ENCODE results near the gene ETNK1. TPM values are rescaled to one million over a fixed set of nuclear protein-coding genes. Genes with fewer than 3 reads are reported as not detected.

Gene ETNK1
- polyA plus RNA-seq, 3 donors = 13.7 to 17.3 (median 16.5) TPM

- peaks cover 64% of the 10 kb centered on the region for H3K79me2 ChIP-seq (ENCODE audit: insufficient read depth, low read length)
- intact Hi-C loops (cut with micrococcal nuclease) = loop anchor here (5.0 kb wide), 1 partner anchor 84 kb away; the partner anchor contains the start of gene C2CD5 (in 2 of the 2)
- H3K4me1 Mint-ChIP-seq = peaks cover 38% of the 10 kb centered on the region
- no peaks in the 10 kb centered on the region for H3K9me3 ChIP-seq (replicated peaks in 1 of 2; ENCODE audit: control insufficient read depth in 1 of 2, insufficient read depth in 1 of 2, low read length in 2 of 2)
- TF ChIP-seq CTCF (IDR thresholded peaks at IDR 0.05) = no peak
- H3K4me3 ChIP-seq (replicated peaks in 1 of 3; ENCODE audit: low read depth in 2 of 3, low read length in 3 of 3) = peak overlapping the region; percentile 82 to 89 (median 87)
- peak overlapping the region; percentile 81 for H3K4me2 ChIP-seq (replicated peaks; ENCODE audit: extremely low read depth, low read length, poor library complexity, severe bottlenecking)
- peak overlapping the region; percentile 96 to 99 (median 97) for H3K27ac Mint-ChIP-seq
- H2AFZ ChIP-seq (ENCODE audit: insufficient read depth, low read depth, low read length, poor library complexity, severe bottlenecking) = peak overlapping the region; percentile 93
- H3K4me3 Mint-ChIP-seq = peak overlapping the region; percentile 94 to 96
- H3K36me3 Mint-ChIP-seq = peaks cover 6 to 8% of the 10 kb centered on the region in 2 donors
- peak overlapping the region in 1 of 2 donors; percentile 97 for H3K27ac ChIP-seq (ENCODE audit: low read depth in 1 of 2, low read length in 2 of 2)
- DNase-seq = peak; percentile 2 to 20 (median 16)
- WGBS (ENCODE audit: insufficient coverage) = no CpG with 5 or more reads among the region's 4 CpGs
- peaks cover 1 to 6% (median 2%) of the 10 kb centered on the region in 3 donors for H3K27me3 Mint-ChIP-seq (ENCODE audit: low read depth in 3 of 3)
- H3K9me3 Mint-ChIP-seq = peaks cover 0 to 2% (median 0%) of the 10 kb centered on the region in 7 donors
- H3K27me3 ChIP-seq (ENCODE audit: control insufficient read depth in 2 of 2, insufficient read depth in 2 of 2, low read length in 2 of 2) = no peaks in the 10 kb centered on the region
- peaks cover 0 to under 1% of the 10 kb centered on the region in 2 donors for H3K36me3 ChIP-seq (replicated peaks in 1 of 2; ENCODE audit: control insufficient read depth in 1 of 2, insufficient read depth in 2 of 2, low read length in 2 of 2)
- no peaks in the 10 kb centered on the region for H4K20me1 ChIP-seq (ENCODE audit: insufficient read depth, low read length)
- H3K4me1 ChIP-seq (ENCODE audit: control insufficient read depth in 1 of 2, insufficient read depth in 2 of 2, low read length in 2 of 2) = peaks cover 14 to 41% of the 10 kb centered on the region in 2 donors
- H3K9ac ChIP-seq (ENCODE audit: insufficient read depth, low read length, poor library complexity, severe bottlenecking) = peak overlapping the region; percentile 92
These were observed 1.4 kb downstream of the ETNK1 start for GRCh38 chr12:22626406-22626805.

- H3K4me3 ChIP-seq (replicated peaks in 1 of 3; ENCODE audit: low read depth in 2 of 3, low read length in 3 of 3) = peak overlapping the region; percentile 2 to 89 (median 87)
- no peak overlapping the region for H2AFZ ChIP-seq (ENCODE audit: insufficient read depth, low read depth, low read length, poor library complexity, severe bottlenecking)
- intact Hi-C loops (cut with micrococcal nuclease) = loop anchor here (5.0 kb wide), 1 partner anchor 85 kb away; the partner anchor contains the start of gene C2CD5 (in 2 of the 2)
- peaks cover 0 to 3% (median 1%) of the 10 kb centered on the region in 3 donors for H3K27me3 Mint-ChIP-seq (ENCODE audit: low read depth in 3 of 3)
- H3K4me2 ChIP-seq (replicated peaks; ENCODE audit: extremely low read depth, low read length, poor library complexity, severe bottlenecking) = peak overlapping the region; percentile 81
- peaks cover 14 to 41% of the 10 kb centered on the region in 2 donors for H3K4me1 ChIP-seq (ENCODE audit: control insufficient read depth in 1 of 2, insufficient read depth in 2 of 2, low read length in 2 of 2)
- peaks cover 0 to 2% (median 0%) of the 10 kb centered on the region in 7 donors for H3K9me3 Mint-ChIP-seq
- no peaks in the 10 kb centered on the region for H3K9me3 ChIP-seq (replicated peaks in 1 of 2; ENCODE audit: control insufficient read depth in 1 of 2, insufficient read depth in 1 of 2, low read length in 2 of 2)
- TF ChIP-seq CTCF (IDR thresholded peaks at IDR 0.05) = no peak
- DNase-seq = no peak
- H3K27ac ChIP-seq (ENCODE audit: low read depth in 1 of 2, low read length in 2 of 2) = peak overlapping the region in 1 of 2 donors; percentile 97
- peaks cover 73% of the 10 kb centered on the region for H3K79me2 ChIP-seq (ENCODE audit: insufficient read depth, low read length)
- H3K36me3 ChIP-seq (replicated peaks in 1 of 2; ENCODE audit: control insufficient read depth in 1 of 2, insufficient read depth in 2 of 2, low read length in 2 of 2) = peaks cover 0 to 5% of the 10 kb centered on the region in 2 donors
- no CpG with 5 or more reads among the region's 2 CpGs for WGBS (ENCODE audit: insufficient coverage)
- peak overlapping the region in 4 of 7 donors; percentile 23 to 96 (median 82) for H3K27ac Mint-ChIP-seq
- peak overlapping the region; percentile 49 to 61 for H3K4me3 Mint-ChIP-seq
- peaks cover 9% of the 10 kb centered on the region for H4K20me1 ChIP-seq (ENCODE audit: insufficient read depth, low read length)
- H3K27me3 ChIP-seq (ENCODE audit: control insufficient read depth in 2 of 2, insufficient read depth in 2 of 2, low read length in 2 of 2) = no peaks in the 10 kb centered on the region
- H3K36me3 Mint-ChIP-seq = peaks cover 7 to 10% of the 10 kb centered on the region in 2 donors
- H3K4me1 Mint-ChIP-seq = peaks cover 40% of the 10 kb centered on the region
- H3K9ac ChIP-seq (ENCODE audit: insufficient read depth, low read length, poor library complexity, severe bottlenecking) = no peak overlapping the region
These were observed 2.4 kb downstream of the ETNK1 start for GRCh38 chr12:22627371-22627770.

Data from CD14-positive monocyte (primary cell).